Right cardiac atrium (tissue), 5 donors: ENCODE measurements around the gene STOML2. TPM values are rescaled to one million over a fixed set of nuclear protein-coding genes. Genes with fewer than 3 reads are reported as not detected.

Experiments used
- ATAC-seq, 2 donors: fragments of 200-7000 bp; cut with Tn5 transposase; one replicate each; pipeline versions ENCODE4 v1.8.0 to v1.9.1; 2020; ENCODE audit warnings: moderate library complexity in 2 of 2, mild to moderate bottlenecking in 1 of 2
- DNase-seq, 3 donors: peaks; one replicate each; pipeline ENCODE4 v3.0.0-alpha.2; 2020
- H3K27ac ChIP-seq: one replicate; pipeline ENCODE4 v1.5.1; 2013; ENCODE audit warnings: mild to moderate bottlenecking, low read length, control low read depth, moderate library complexity
- H3K27me3 ChIP-seq: one replicate; pipeline ENCODE4 v1.6.1; 2013; ENCODE audit not compliant: control insufficient read depth, insufficient read depth
- H3K4me1 ChIP-seq: one replicate; pipeline ENCODE4 v1.6.1; 2013; ENCODE audit warnings: low read length; ENCODE audit not compliant: control insufficient read depth, insufficient read depth
- H3K4me3 ChIP-seq: one replicate; pipeline ENCODE4 v1.5.1; 2013; ENCODE audit warnings: low read length, control low read depth
- H3K9me3 ChIP-seq: one replicate; pipeline ENCODE4 v1.6.1; 2013; ENCODE audit warnings: low read length; ENCODE audit not compliant: control insufficient read depth
- WGBS: extraction: QIAGEN DNeasy Blood & Tissue Kit; methylation state at CpG from one replicate; pipeline ENCODE4 v1.1.7; 2013; 5-methylcytosine and 5-hydroxymethylcytosine counted together
- intact Hi-C, 4 donors: fragments of 100-400 bp; cut with DNase I; formaldehyde crosslinking; loops; one replicate each; pipeline versions ENCODE4 v1.11.0 to v1.14.0; 2022 to 2023
- polyA plus RNA-seq: library from polyadenylated mRNA; stranded (reverse); fragments of 200-250 nt; gene quantifications from one replicate; pipeline ENCODE4 v1.2.3, GENCODE V29; 2013
- total RNA-seq, 4 donors: library from RNA; stranded (reverse); fragmentation: NEBNext Ultra II Directional; extraction: Animal tissue kit (Norgen Biotek cat#: 25700); gene quantifications; one replicate each; pipeline ENCODE4 v1.2.1, GENCODE V29; 2021
- donor health status: healthy with polysubstance abuse.
- donor health status: DM: no; HTN: yes; CAD: no.
- donor health status: DM: no; HTN: no; CAD: no.
- donor health status: DM: no; HTN: yes; CAD: no; lungs with severe emphysema.
- donor health status: DM: yes; HTN: yes; CAD: no.

STOML2 gene
- total and polyA plus RNA-seq, 5 donors: 104 to 118 (median 110) TPM

DNA sequence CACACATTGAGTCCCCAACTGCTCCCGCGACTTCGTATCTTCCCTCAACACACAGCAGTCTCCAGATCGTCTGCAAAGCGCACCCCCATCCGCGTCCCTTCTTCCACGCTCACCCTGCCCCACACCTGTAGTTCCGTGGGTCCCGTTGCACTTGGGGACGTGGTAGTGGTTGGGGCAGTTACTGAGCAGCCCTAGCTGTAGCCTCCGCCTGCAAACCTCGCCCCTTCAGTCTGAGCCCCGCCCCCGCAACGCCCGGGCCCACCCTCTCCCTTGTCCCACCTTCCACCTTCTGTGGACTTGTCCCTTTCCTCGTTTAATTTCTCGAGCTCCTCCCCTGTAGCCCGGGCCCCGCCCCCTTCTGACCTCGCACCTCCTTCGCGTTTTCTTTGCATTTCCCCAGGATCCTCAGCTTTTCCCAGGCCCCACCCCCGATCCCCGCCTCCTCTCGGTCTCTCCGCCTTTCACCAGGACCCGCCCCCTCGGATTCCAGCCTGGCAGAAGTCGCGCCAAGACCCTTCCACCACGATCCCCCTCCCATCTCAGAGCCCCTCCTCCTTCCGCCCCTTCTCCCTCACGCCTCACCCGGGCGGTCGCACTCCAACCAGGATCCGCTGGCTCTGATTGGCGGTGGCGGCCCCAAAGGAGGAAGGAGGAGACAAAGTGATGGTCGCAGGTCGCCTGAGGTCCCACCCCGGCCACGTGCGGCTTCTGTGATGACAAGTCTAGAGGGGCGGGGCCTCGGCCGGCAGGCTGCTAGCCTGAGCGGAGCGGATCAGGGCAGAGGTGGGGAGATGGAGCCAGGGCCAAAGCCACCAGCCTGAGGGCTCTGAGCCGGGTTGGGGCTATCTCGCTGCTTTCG, 13.0 kb upstream of the STOML2 start, which contains the start of gene ATOSB:
Gene ATOSB (minus strand): TSS at position 183 of the 859 bp plus-strand sequence. CDS start 7,588 bp downstream, outside the sequence.
- DNase-seq (peak; percentile 98 to 99 (median 99)), ATAC-seq (peak; percentile 72 to 77)
- Histone ChIP-seq H3K9me3 (no peaks in the 10 kb centered on the region), H3K27ac (peak within 1 kb of the TSS; percentile 92), H3K27me3 (no peaks in the 10 kb centered on the region), H3K4me1 (peaks cover 4% of the 10 kb centered on the region), H3K4me3 (peak within 1 kb of the TSS; percentile 58)
- WGBS: under 1% methylated on average over 54 of the region's 54 CpGs
- intact Hi-C loops: loop anchor here (2.0 to 10.0 kb wide), 6 partner anchors 141 to 439 kb away; no protein-coding TSS in a partner anchor

DNA sequence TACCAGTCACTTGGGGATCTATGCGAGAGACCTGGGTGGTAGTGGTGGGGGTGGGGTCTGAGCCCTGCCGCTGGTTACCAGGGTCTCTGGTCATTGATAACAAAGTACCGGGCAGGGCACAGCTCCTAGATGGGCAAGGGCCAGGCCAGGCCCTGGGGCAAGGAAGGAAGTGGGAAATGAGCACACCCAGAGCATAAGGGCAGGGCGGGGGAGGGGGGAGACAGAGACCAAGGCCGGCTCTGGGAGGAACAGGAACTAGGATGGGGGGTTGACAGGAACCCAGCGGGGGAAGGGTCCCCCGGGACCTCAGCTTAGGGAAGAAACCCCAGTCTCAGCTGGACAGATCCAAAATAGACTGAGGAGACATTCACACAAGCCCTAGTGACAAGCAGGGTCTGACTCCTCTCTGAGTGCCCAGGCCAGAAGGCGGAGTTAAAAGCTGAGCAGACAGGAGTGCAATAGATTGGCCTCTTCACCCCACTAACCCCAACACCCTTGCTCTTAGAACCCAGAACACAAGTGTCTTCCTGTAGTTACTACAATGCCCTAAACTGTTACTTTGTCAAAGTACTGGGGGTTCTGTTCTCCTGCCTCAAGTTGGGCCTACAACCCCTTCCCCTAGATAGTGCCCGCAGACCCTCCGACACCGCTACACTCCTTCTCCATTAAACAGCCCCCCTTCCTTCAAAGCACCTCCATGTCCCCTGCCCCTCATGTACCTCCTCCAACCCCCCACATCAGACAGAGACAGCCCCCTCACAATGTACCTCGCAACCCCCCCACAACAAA, 12.1 kb upstream of the STOML2 start:
- Histone ChIP-seq H3K27me3 (no peaks in the 10 kb centered on the region), H3K4me1 (peaks cover 13% of the 10 kb centered on the region), H3K4me3 (peak overlapping the region; percentile 58), H3K9me3 (no peaks in the 10 kb centered on the region), H3K27ac (peak overlapping the region; percentile 92)
- intact Hi-C loops: loop anchor here in 3 of 4 donors (5.0 to 10.0 kb wide), 4 partner anchors 142 to 440 kb away; no protein-coding TSS in a partner anchor
- ATAC-seq (peak; percentile 4 to 21), DNase-seq (peak; percentile 80 to 91 (median 90))
- 14% methylated on average over 12 of the region's 12 CpGs for whole genome bisulfite sequencing

DNA sequence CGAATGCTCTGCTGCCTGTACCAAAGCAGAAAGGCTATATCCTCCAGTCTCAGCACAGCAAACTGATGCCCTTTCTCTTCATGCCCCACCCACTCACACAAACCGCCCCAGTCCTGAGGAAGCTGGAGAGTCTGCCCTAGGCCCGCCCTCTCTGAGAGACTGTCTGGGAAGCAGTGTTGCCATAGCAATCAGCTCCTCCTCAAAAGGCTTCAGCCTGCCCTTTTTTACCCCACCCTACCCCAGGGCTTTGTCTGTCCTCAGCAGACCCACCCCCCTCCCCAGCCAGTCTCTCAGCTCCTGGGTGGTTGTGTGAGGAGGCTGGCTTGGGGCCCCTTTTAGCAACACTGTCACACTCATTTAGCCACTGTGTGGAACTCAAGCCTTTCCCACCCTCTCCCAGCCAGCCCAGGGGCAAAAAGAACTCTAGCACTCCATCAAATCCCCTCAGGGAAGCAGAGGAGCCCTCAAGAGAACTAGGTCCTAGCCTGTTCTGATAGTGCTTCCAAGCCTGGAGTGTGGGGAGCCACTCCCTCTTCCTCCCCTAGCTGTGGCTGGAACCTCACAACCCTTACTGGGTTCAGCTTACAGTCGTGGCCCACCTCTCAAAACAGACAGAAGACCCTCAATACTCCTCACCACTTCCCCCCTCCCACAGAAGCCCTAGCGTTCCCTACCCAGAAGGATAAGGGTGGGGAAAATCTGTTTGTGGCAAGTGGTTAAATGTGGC, 11.3 kb upstream of the STOML2 start:
- 6% methylated on average over 5 of the region's 5 CpGs for WGBS
- peak; percentile 42 to 52 for ATAC-seq
- DNase-seq: peak; percentile 92 to 94 (median 93)
- Histone ChIP-seq H3K4me1 (peaks cover 18% of the 10 kb centered on the region), H3K9me3 (no peaks in the 10 kb centered on the region), H3K4me3 (peak overlapping the region; percentile 58), H3K27ac (peak overlapping the region; percentile 92), H3K27me3 (no peaks in the 10 kb centered on the region)
- intact Hi-C loops: loop anchor here in 1 of 4 donors (10.0 kb wide), 1 partner anchor 441 kb away; no protein-coding TSS in a partner anchor

DNA sequence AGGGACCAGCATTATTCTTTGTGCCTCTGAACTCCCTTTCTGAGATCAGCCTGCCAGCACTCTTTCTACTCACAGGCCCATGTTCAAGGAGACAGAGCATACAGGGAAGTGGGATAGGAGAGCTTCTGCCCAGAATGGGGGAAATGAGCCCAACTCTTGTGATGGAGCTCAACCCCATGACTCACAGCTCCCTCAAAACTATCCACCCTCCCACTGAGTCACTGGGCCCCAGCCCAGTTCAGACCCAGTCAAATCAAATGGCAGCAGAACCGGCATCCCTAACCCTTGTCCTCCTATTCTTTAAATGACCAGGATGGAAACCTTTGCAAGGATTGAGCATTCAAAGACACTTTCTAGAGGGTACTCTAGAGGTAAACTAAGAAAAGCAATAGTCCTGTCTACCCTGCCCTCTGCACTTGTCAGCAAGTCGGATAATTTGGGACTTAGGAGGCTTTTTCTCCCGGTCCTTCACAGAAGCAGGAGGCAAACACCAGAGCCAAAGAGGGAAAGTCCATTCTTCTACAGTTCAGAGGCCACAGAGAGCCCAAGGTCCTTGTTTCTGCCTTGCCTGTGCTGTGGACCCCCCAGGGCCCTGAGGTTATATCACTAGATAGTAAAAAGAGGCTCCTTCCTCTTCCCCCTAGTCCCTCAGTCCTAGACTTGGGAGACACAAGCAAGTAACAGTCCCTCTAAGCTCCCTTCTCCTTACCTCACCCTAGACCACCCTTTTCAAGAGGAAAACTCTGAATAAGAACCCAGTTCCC, 9.5 kb upstream of the STOML2 start:
- intact Hi-C loops: loop anchor here in 1 of 4 donors (10.0 kb wide), 1 partner anchor 442 kb away; no protein-coding TSS in a partner anchor
- no peak for ATAC-seq
- peak; percentile 71 to 79 (median 75) for DNase-seq
- H3K9me3 ChIP-seq: no peaks in the 10 kb centered on the region
- H3K27ac ChIP-seq: peak overlapping the region; percentile 87
- H3K4me1 ChIP-seq: peaks cover 20% of the 10 kb centered on the region
- no peak overlapping the region for H3K4me3 ChIP-seq
- 72% methylated on average over 3 of the region's 3 CpGs for WGBS
- H3K27me3 ChIP-seq: no peaks in the 10 kb centered on the region

DNA sequence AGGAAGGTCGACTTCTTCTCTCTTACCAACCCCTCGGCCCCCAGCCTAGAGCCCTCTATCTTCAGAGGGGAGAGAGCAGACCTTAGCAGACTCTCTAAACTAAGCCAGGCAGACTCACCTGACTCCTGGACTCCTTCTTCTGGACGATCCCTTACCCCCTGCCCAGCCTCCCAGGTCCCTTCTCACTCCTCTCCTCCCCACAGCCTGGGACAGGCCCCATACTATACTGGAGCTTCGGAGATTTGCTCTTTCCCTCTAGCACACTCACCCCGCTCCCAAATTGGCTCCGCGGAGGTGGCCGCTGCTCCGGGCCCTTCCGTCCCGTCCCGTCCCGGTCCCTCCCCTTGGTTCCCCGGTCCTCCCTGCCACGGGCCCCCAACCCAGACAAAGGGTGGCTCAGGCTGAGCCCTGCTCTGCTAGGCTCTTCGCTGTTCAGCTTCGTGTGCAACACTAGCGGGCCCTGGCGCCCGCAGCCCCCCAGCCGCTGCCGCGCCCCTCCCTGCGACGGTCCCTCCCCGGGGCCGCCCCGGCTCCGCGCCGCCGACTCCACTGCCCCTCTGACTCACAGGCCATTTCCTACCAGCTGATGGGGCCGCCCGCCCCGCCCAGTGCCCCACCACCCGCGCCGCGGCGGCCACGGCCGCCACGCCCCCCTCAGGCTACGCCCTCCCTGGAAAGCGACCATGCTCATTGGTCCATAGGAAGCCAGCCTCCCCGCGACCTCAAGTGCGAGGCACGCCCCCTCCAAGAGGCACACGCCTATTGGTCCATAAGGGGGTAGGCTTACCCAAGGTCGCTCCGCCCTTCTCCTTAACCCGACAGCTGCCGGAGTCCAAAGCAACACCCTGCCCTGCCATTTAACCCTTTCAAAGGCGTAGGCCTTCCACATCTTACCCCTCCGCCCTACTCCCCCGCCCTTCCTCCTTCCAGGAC, 8.3 kb upstream of the STOML2 start:
- peak overlapping the region; percentile 69 for H3K4me3 ChIP-seq
- peak overlapping the region; percentile 94 for H3K27ac ChIP-seq
- under 1% methylated on average over 57 of the region's 57 CpGs for WGBS
- H3K9me3 ChIP-seq: no peaks in the 10 kb centered on the region
- DNase-seq (peak; percentile 99), ATAC-seq (peak; percentile 82)
- H3K4me1 ChIP-seq: peaks cover 20% of the 10 kb centered on the region
- H3K27me3 ChIP-seq: no peaks in the 10 kb centered on the region
- intact Hi-C loops: loop anchor here in 1 of 4 donors (10.0 kb wide), 1 partner anchor 444 kb away; no protein-coding TSS in a partner anchor

DNA sequence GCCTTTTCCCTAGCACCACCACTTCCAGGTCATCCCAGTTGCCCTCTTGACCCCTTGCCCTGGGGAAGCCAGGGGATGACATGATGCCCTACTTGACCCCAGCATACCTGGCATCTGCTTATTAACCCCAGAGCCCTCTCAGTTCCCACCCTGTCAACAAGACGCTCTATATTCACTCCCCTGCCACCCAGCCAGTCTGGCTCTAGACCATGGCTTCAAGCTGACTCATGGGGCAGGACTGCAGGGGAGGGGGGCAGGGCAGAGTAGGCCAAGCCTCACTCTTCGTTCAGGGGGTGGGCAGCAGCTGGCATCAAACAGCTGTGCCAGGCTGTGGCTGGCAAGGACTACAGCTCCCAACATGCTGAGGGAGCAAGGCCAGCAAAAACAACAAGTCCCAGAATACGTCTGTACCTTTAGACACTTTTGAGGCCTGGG, 7.4 kb upstream of the STOML2 start:
- peak in 2 of 3 donors; percentile 45 to 67 for DNase-seq
- peak overlapping the region; percentile 94 for H3K27ac ChIP-seq
- no peaks in the 10 kb centered on the region for H3K27me3 ChIP-seq
- 30% methylated on average over 3 of the region's 3 CpGs for WGBS
- intact Hi-C loops: loop anchor here in 1 of 4 donors (10.0 kb wide), 1 partner anchor 444 kb away; no protein-coding TSS in a partner anchor
- no peaks in the 10 kb centered on the region for H3K9me3 ChIP-seq
- H3K4me1 ChIP-seq: peaks cover 20% of the 10 kb centered on the region
- no peak for ATAC-seq
- H3K4me3 ChIP-seq: peak overlapping the region; percentile 69

DNA sequence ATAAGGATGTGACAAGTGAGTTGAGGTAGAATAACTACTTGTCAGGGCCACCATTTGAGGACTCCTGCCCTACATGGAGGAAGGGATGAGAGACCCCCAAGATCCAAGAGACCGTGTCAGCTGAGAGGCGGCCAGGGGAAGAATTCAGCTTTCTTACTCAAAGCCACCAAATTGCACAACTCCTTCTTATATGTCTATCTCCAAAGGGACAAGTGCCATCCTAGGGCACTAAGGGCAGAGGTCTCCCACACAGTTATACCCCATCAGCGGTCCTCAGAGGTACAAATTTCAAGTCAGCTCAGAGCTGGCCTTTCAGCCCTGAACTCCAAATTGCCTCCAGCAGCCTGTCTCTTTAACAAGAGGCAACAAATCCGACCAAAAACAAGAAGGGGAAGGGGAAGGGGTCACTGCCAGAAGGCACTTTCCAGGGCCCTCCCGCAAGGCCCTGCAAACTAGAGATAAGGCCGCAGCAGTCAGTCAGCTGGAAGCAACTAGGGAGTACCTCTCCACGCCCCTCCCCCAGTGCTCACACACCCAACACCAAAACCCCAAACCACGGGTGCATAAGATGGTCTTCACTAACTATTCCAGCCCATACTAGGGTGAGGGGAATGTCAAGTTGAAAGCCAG, 6.1 kb upstream of the STOML2 start:
- H3K27ac ChIP-seq: no peak overlapping the region
- no peak for ATAC-seq
- WGBS: 47% methylated on average over 8 of the region's 8 CpGs

DNA sequence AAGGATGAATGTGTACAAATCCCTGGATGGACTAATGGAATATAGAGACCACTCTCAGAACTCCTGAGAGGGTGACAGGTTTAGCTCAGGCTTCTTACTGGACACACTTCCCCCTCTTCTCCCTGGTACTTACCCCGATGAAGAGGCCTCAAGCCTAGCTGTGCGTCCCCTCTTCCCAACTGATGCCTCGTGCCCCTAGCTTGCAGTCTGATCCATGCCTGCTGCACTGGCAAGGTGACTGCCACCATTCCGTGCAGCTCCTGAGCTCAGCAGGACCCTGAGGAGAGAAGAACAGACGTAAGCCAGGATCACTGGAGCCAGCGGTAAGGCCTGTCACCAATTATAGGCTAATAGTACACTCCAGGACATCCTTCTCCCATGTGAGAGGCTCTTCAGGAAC, 5.5 kb upstream of the STOML2 start:
- no peak for ATAC-seq
- DNase-seq: no peak

More for the DNA sequence above, 6.1 kb upstream of the STOML2 start:
- no peaks in the 10 kb centered on the region for H3K9me3 ChIP-seq
- DNase-seq: no peak
- H3K4me1 ChIP-seq: peaks cover 20% of the 10 kb centered on the region
- intact Hi-C loops: no loop called here
- H3K27me3 ChIP-seq: no peaks in the 10 kb centered on the region
- H3K4me3 ChIP-seq: no peak overlapping the region

More for the DNA sequence above, 5.5 kb upstream of the STOML2 start:
- WGBS: 93% methylated on average over 6 of the region's 6 CpGs
- H3K27me3 ChIP-seq: no peaks in the 10 kb centered on the region
- intact Hi-C loops: no loop called here
- no peaks in the 10 kb centered on the region for H3K9me3 ChIP-seq
- no peak overlapping the region for H3K4me3 ChIP-seq
- H3K27ac ChIP-seq: no peak overlapping the region
- H3K4me1 ChIP-seq: peaks cover 16% of the 10 kb centered on the region
